PC-3 (cell line): ENCODE data around the gene ATP12A.
"Not testable (repeated sequence)": the region's sequence is repeated elsewhere in the genome, so short reads cannot be mapped to it uniquely, and the experiment has no call there.

ENCODE experiments used
- EZH2phosphoT487 ChIP-seq: fragments of 300-600 bp; sonication (generic); IDR thresholded peaks from 2 replicates; pipeline ENCODE4 v1.6.1; 2018; ENCODE audit warnings: mild to moderate bottlenecking, antibody characterized with exemption, low read length, borderline replicate concordance
- TF ChIP-seq, protein P1 (sequence below): fragments of 300-600 bp; sonication (generic); conservative IDR thresholded peaks from 2 replicates; pipeline ENCODE4 v1.5.1; 2017; ENCODE audit warnings: antibody characterized with exemption, low read depth, mild to moderate bottlenecking, low read length

DNA sequence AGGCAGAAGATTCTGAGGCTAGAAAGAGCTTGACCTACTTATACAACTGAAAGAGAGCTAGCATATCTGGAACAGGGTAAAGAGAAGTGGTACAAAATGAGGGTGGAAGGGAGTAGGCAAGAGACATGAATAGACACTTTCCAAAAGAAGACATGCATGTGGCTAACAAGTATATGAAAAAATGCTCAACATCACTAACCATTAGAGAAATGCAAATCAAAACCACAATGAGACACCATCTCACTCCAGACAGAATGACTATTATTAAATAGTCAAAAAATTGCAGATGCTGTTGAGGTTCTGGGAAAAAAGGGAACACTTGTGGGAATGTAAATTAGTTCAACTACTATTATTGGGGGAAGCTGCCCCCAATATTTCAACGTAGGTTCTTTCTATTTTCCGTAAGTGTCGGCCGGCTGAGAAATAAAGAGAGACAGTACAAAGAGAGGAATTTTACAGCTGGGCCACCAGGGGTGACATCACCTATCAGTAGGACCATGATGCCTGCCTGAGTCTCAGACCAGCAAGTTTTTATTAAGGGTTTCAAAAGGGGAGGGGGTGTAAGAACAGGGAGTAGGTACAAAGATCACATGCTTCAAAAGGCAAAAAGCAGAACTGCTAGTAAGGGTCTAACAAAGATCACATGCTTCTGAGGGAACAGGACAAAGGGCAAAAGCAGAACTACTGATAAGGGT, 50.8 kb downstream of the ATP12A start:
- TF ChIP-seq, protein P1, sequence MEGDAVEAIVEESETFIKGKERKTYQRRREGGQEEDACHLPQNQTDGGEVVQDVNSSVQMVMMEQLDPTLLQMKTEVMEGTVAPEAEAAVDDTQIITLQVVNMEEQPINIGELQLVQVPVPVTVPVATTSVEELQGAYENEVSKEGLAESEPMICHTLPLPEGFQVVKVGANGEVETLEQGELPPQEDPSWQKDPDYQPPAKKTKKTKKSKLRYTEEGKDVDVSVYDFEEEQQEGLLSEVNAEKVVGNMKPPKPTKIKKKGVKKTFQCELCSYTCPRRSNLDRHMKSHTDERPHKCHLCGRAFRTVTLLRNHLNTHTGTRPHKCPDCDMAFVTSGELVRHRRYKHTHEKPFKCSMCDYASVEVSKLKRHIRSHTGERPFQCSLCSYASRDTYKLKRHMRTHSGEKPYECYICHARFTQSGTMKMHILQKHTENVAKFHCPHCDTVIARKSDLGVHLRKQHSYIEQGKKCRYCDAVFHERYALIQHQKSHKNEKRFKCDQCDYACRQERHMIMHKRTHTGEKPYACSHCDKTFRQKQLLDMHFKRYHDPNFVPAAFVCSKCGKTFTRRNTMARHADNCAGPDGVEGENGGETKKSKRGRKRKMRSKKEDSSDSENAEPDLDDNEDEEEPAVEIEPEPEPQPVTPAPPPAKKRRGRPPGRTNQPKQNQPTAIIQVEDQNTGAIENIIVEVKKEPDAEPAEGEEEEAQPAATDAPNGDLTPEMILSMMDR, result not testable (repeated sequence)
- TF ChIP-seq EZH2phosphoT487, result not testable (repeated sequence)
